GM12878 (cell line): Measurements from ENCODE around the gene ZNF669.

Source experiments
- CEBPB ChIP-seq, 2 experiments: fragments of 150-350 bp in 1 of 2; IDR thresholded peaks; 2 replicates each; pipeline ENCODE4 v1.6.1; 2012 to 2014; ENCODE audit warnings: low read depth in 2 of 2, low read length in 2 of 2, borderline replicate concordance in 1 of 2, inconsistent platforms in 1 of 2
- CHD1 ChIP-seq: IDR thresholded peaks from 2 replicates; pipeline ENCODE4 v1.6.1; 2012; ENCODE audit warnings: low read depth, low read length, improper control_type of control experiment
- EP300 ChIP-seq, 2 experiments: fragments of 150-350 bp in 1 of 2; IDR thresholded peaks; 2 replicates each; pipeline ENCODE4 v1.6.1; 2011 to 2012; ENCODE audit warnings: low read depth in 2 of 2, low read length in 2 of 2, borderline replicate concordance in 1 of 2, improper control_type of control experiment in 1 of 2, inconsistent platforms in 1 of 2; ENCODE audit not compliant: control insufficient read depth in 1 of 2
- RBBP5 ChIP-seq: fragments of 200-600 bp; sonication (generic); conservative IDR thresholded peaks from 2 replicates; pipeline ENCODE4 v1.6.1; 2016
- SIX5 ChIP-seq: IDR thresholded peaks from 2 replicates; pipeline ENCODE4 v1.6.1; 2011; ENCODE audit warnings: mild to moderate bottlenecking, low read depth, low read length, moderate library complexity; ENCODE audit not compliant: severe bottlenecking
- TAF1 ChIP-seq: IDR thresholded peaks from 2 replicates; pipeline ENCODE4 v1.6.1; 2011; ENCODE audit warnings: mild to moderate bottlenecking, low read depth, low read length, borderline replicate concordance
- TCF12 ChIP-seq: IDR thresholded peaks from 2 replicates; pipeline ENCODE4 v1.6.1; 2011; ENCODE audit warnings: low read depth, mild to moderate bottlenecking, low read length
- TF ChIP-seq, protein P1 (sequence below): fragments of 450-650 bp; conservative IDR thresholded peaks from 2 replicates; pipeline ENCODE4 v1.6.1; 2017; ENCODE audit warnings: mild to moderate bottlenecking, moderate library complexity
- TF ChIP-seq, protein P2 (sequence below), 3 experiments: IDR thresholded peaks in 2 of 3; conservative IDR thresholded peaks in 1 of 3; 2 replicates each; pipeline ENCODE4 v1.5.1; 2011; ENCODE audit warnings: low read depth in 3 of 3, low read length in 3 of 3, mild to moderate bottlenecking in 3 of 3, control low read depth in 2 of 3, moderate library complexity in 2 of 3, inconsistent platforms in 1 of 3, mixed read lengths in 1 of 3; ENCODE audit not compliant: control insufficient read depth in 2 of 3, insufficient read depth in 1 of 3; ENCODE audit errors: extremely low read depth in 1 of 3

DNA sequence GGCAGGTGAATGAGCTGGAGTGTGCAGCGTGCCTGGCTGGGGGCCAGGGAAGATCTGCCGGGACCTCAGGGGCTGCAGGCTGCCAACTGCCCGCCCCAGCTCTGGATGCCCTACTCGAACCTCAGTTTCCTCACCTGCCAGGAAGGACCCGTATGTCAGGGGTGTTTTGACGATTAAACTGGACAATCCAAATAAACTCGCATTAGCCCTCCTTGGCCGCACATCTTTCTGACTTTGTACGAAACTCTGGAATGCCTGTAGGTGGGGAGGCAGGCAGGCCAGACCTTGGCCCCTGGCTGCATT lies 8.3 kb upstream of the ZNF669 start:
- TF ChIP-seq, protein P1, sequence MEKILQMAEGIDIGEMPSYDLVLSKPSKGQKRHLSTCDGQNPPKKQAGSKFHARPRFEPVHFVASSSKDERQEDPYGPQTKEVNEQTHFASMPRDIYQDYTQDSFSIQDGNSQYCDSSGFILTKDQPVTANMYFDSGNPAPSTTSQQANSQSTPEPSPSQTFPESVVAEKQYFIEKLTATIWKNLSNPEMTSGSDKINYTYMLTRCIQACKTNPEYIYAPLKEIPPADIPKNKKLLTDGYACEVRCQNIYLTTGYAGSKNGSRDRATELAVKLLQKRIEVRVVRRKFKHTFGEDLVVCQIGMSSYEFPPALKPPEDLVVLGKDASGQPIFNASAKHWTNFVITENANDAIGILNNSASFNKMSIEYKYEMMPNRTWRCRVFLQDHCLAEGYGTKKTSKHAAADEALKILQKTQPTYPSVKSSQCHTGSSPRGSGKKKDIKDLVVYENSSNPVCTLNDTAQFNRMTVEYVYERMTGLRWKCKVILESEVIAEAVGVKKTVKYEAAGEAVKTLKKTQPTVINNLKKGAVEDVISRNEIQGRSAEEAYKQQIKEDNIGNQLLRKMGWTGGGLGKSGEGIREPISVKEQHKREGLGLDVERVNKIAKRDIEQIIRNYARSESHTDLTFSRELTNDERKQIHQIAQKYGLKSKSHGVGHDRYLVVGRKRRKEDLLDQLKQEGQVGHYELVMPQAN = no peak
- TF ChIP-seq EP300 (IDR thresholded peaks at IDR 0.05; ENCODE audit: borderline replicate concordance in 1 of 2, control insufficient read depth in 1 of 2, low read depth in 2 of 2, low read length in 2 of 2) (no peak), CEBPB (IDR thresholded peaks at IDR 0.05; ENCODE audit: borderline replicate concordance in 1 of 2, low read depth in 2 of 2, low read length in 2 of 2) (no peak), SIX5 (no peak), TAF1 (no peak), CHD1 (no peak), TCF12 (no peak), RBBP5 (no peak)
- TF ChIP-seq, protein P2, sequence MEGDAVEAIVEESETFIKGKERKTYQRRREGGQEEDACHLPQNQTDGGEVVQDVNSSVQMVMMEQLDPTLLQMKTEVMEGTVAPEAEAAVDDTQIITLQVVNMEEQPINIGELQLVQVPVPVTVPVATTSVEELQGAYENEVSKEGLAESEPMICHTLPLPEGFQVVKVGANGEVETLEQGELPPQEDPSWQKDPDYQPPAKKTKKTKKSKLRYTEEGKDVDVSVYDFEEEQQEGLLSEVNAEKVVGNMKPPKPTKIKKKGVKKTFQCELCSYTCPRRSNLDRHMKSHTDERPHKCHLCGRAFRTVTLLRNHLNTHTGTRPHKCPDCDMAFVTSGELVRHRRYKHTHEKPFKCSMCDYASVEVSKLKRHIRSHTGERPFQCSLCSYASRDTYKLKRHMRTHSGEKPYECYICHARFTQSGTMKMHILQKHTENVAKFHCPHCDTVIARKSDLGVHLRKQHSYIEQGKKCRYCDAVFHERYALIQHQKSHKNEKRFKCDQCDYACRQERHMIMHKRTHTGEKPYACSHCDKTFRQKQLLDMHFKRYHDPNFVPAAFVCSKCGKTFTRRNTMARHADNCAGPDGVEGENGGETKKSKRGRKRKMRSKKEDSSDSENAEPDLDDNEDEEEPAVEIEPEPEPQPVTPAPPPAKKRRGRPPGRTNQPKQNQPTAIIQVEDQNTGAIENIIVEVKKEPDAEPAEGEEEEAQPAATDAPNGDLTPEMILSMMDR (IDR thresholded peaks at IDR 0.05 in 2 of 3, conservative IDR thresholded peaks at IDR 0.05 in 1 of 3; ENCODE audit: control insufficient read depth in 2 of 3, extremely low read depth in 1 of 3, insufficient read depth in 1 of 3, low read depth in 3 of 3, low read length in 3 of 3) = no peak
